Natural killer cell treated with Interleukin-12 subunit alpha and Interleukin-12 subunit beta and Interleukin-15 and Interleukin-18, amount 100 ng/mL, for 72 hours (primary cell): ENCODE measurements around the gene UMODL1. TPM values are rescaled to one million over a fixed set of nuclear protein-coding genes. Genes with fewer than 3 reads are reported as not detected.
A peak's percentile ranks its signal among the peaks of the same experiment; 100 is the strongest.

ENCODE experiments used
- ATAC-seq, 2 donors: fragments of 150-1000 bp; cut with Tn5 transposase in 1 of 2; sonication (Bioruptor Pico), chemical (Tn5 transposase) in 1 of 2; 2 replicates each; pipeline ENCODE4 v1.10.0; 2021
- DNase-seq: peaks from one replicate; pipeline ENCODE4 v3.0.0; 2022; ENCODE audit warnings: low spot score
- H3K27ac Mint-ChIP-seq, 2 donors: 1 replicate in 1 of 2; 2 replicates in 1 of 2; pipeline ENCODE4 v1.8.0; 2022; ENCODE audit warnings: mixed read lengths in 2 of 2, mild to moderate bottlenecking in 1 of 2, moderate library complexity in 1 of 2
- H3K27me3 Mint-ChIP-seq, 2 donors: 1 replicate in 1 of 2; 2 replicates in 1 of 2; pipeline ENCODE4 v1.8.0; 2022; ENCODE audit warnings: mixed read lengths in 2 of 2
- H3K36me3 Mint-ChIP-seq: one replicate; pipeline ENCODE4 v1.8.0; 2022; ENCODE audit warnings: mixed read lengths
- H3K4me1 Mint-ChIP-seq, 2 donors: 1 replicate in 1 of 2; 2 replicates in 1 of 2; pipeline ENCODE4 v1.8.0; 2022; ENCODE audit warnings: low read depth in 2 of 2, mixed read lengths in 2 of 2, mild to moderate bottlenecking in 1 of 2
- H3K4me3 Mint-ChIP-seq: one replicate; pipeline ENCODE4 v1.8.0; 2022; ENCODE audit warnings: mixed read lengths
- H3K9me3 Mint-ChIP-seq: 2 replicates; pipeline ENCODE4 v1.8.0; 2022; ENCODE audit warnings: mixed read lengths
- total RNA-seq, 2 donors: library from RNA; stranded (reverse); gene quantifications; one replicate each; pipeline ENCODE4 v1.2.3, GENCODE V29; 2022

Gene UMODL1
- total RNA-seq, 2 donors from 2014 or later = not detected

GRCh38 chr21:42127164-42128150 lies 56.3 kb downstream of the UMODL1 start:
- no peak for DNase-seq
- H3K36me3 Mint-ChIP-seq = no peaks in the 10 kb centered on the region
- no peak overlapping the region for H3K4me3 Mint-ChIP-seq
- H3K4me1 Mint-ChIP-seq = peaks cover 0 to 5% of the 10 kb centered on the region in 2 donors
- H3K27me3 Mint-ChIP-seq = peaks cover 9 to 10% of the 10 kb centered on the region in 2 donors
- ATAC-seq = no peak
- H3K9me3 Mint-ChIP-seq = no peaks in the 10 kb centered on the region
- H3K27ac Mint-ChIP-seq = no peak overlapping the region

GRCh38 chr21:42129300-42130266 lies 58.5 kb downstream of the UMODL1 start:
- no peak for DNase-seq
- Mint-ChIP-seq H3K4me1 (no peaks in the 10 kb centered on the region), H3K4me3 (no peak overlapping the region)

GRCh38 chr21:42130441-42130840 lies 59.3 kb downstream of the UMODL1 start:
- Mint-ChIP-seq H3K36me3 (no peaks in the 10 kb centered on the region), H3K9me3 (no peaks in the 10 kb centered on the region), H3K27me3 (peaks cover 0 to 3% of the 10 kb centered on the region in 2 donors), H3K4me1 (no peaks in the 10 kb centered on the region), H3K4me3 (no peak overlapping the region), H3K27ac (no peak overlapping the region)
- ATAC-seq = no peak
- DNase-seq = no peak

More at GRCh38 chr21:42129300-42130266, 58.5 kb downstream of the UMODL1 start:
- ATAC-seq = no peak
- Mint-ChIP-seq H3K36me3 (no peaks in the 10 kb centered on the region), H3K27me3 (peaks cover 0 to 3% of the 10 kb centered on the region in 2 donors), H3K27ac (no peak overlapping the region), H3K9me3 (no peaks in the 10 kb centered on the region)

GRCh38 chr21:42132183-42132582 lies 61.1 kb downstream of the UMODL1 start:
- no peaks in the 10 kb centered on the region for H3K4me1 Mint-ChIP-seq
- H3K27me3 Mint-ChIP-seq = peaks cover 0 to 3% of the 10 kb centered on the region in 2 donors
- no peak for ATAC-seq
- H3K9me3 Mint-ChIP-seq = no peaks in the 10 kb centered on the region
- no peak overlapping the region for H3K4me3 Mint-ChIP-seq
- no peak for DNase-seq
- no peaks in the 10 kb centered on the region for H3K36me3 Mint-ChIP-seq
- H3K27ac Mint-ChIP-seq = no peak overlapping the region

GRCh38 chr21:42133131-42133530 lies 62.0 kb downstream of the UMODL1 start:
- no peaks in the 10 kb centered on the region for H3K4me1 Mint-ChIP-seq
- no peak overlapping the region for H3K4me3 Mint-ChIP-seq
- no peak for ATAC-seq
- no peak for DNase-seq
- no peaks in the 10 kb centered on the region for H3K9me3 Mint-ChIP-seq
- H3K27me3 Mint-ChIP-seq = peaks cover 0 to 3% of the 10 kb centered on the region in 2 donors
- no peak overlapping the region for H3K27ac Mint-ChIP-seq
- H3K36me3 Mint-ChIP-seq = no peaks in the 10 kb centered on the region

GRCh38 chr21:42135386-42136052 lies 64.4 kb downstream of the UMODL1 start:
- no peak overlapping the region for H3K4me3 Mint-ChIP-seq
- no peak overlapping the region for H3K27ac Mint-ChIP-seq
- no peaks in the 10 kb centered on the region for H3K36me3 Mint-ChIP-seq
- H3K4me1 Mint-ChIP-seq = no peaks in the 10 kb centered on the region
- peaks cover 0 to 5% of the 10 kb centered on the region in 2 donors for H3K27me3 Mint-ChIP-seq
- H3K9me3 Mint-ChIP-seq = no peaks in the 10 kb centered on the region
- DNase-seq = no peak
- no peak for ATAC-seq

GRCh38 chr21:42137191-42137904 lies 66.2 kb downstream of the UMODL1 start:
- H3K27ac Mint-ChIP-seq = no peak overlapping the region
- H3K36me3 Mint-ChIP-seq = no peaks in the 10 kb centered on the region
- no peak for ATAC-seq
- H3K4me1 Mint-ChIP-seq = peaks cover under 1 to 1% of the 10 kb centered on the region in 2 donors
- peaks cover 2 to 5% of the 10 kb centered on the region in 2 donors for H3K27me3 Mint-ChIP-seq
- no peaks in the 10 kb centered on the region for H3K9me3 Mint-ChIP-seq
- H3K4me3 Mint-ChIP-seq = no peak overlapping the region
- DNase-seq = no peak

- Mint-ChIP-seq H3K27ac (no peak overlapping the region), H3K27me3 (peaks cover 14 to 15% of the 10 kb centered on the region in 2 donors), H3K4me3 (no peak overlapping the region), H3K36me3 (no peaks in the 10 kb centered on the region), H3K4me1 (peaks cover 7 to 19% of the 10 kb centered on the region in 2 donors), H3K9me3 (no peaks in the 10 kb centered on the region)
- DNase-seq (no peak), ATAC-seq (no peak)
These were observed 69.2 kb downstream of the UMODL1 start for GRCh38 chr21:42140196-42140934.

GRCh38 chr21:42141643-42142042 lies 70.5 kb downstream of the UMODL1 start:
- ATAC-seq (no peak), DNase-seq (no peak)
- Mint-ChIP-seq H3K27me3 (peaks cover 14 to 15% of the 10 kb centered on the region in 2 donors), H3K4me1 (peaks cover 12 to 24% of the 10 kb centered on the region in 2 donors), H3K36me3 (no peaks in the 10 kb centered on the region), H3K27ac (no peak overlapping the region), H3K9me3 (no peaks in the 10 kb centered on the region), H3K4me3 (no peak overlapping the region)

GRCh38 chr21:42142141-42142540 lies 71.0 kb downstream of the UMODL1 start:
- Mint-ChIP-seq H3K27me3 (peaks cover 14 to 15% of the 10 kb centered on the region in 2 donors), H3K9me3 (no peaks in the 10 kb centered on the region), H3K27ac (peak overlapping the region; percentile 15 to 40), H3K4me1 (peaks cover 12 to 24% of the 10 kb centered on the region in 2 donors), H3K36me3 (no peaks in the 10 kb centered on the region), H3K4me3 (peak overlapping the region; percentile 55)
- ATAC-seq = peak in 1 of 2 donors; percentile 46
- DNase-seq = no peak

- Mint-ChIP-seq H3K4me1 (peaks cover 12 to 24% of the 10 kb centered on the region in 2 donors), H3K27me3 (peaks cover 15 to 16% of the 10 kb centered on the region in 2 donors), H3K36me3 (no peaks in the 10 kb centered on the region), H3K27ac (peak overlapping the region; percentile 15 to 40), H3K9me3 (no peaks in the 10 kb centered on the region), H3K4me3 (peak overlapping the region; percentile 55)
- DNase-seq = no peak
- peak; percentile 34 to 59 for ATAC-seq
These were observed 71.5 kb downstream of the UMODL1 start for GRCh38 chr21:42142627-42143026.

- ATAC-seq (no peak), DNase-seq (no peak)
- Mint-ChIP-seq H3K9me3 (no peaks in the 10 kb centered on the region), H3K36me3 (no peaks in the 10 kb centered on the region), H3K27ac (peak overlapping the region in 1 of 2 donors; percentile 15), H3K27me3 (peaks cover 15 to 16% of the 10 kb centered on the region in 2 donors), H3K4me3 (no peak overlapping the region), H3K4me1 (peaks cover 12 to 24% of the 10 kb centered on the region in 2 donors)
These were observed 72.0 kb downstream of the UMODL1 start for GRCh38 chr21:42143111-42143510.
